OCI-LY7 (cell line): ENCODE results near the gene SOBP.

Experiments
- EZH2phosphoT487 ChIP-seq: fragments of 200-600 bp; sonication (generic); IDR thresholded peaks from 2 replicates; pipeline ENCODE4 v1.6.1; 2018; ENCODE audit warnings: low read depth, borderline replicate concordance, mild to moderate bottlenecking, mixed run types, antibody characterized with exemption, low read length, moderate library complexity, mixed read lengths
- TF ChIP-seq, protein P1 (sequence below): fragments of 200-600 bp; sonication (generic); conservative IDR thresholded peaks from 2 replicates; pipeline ENCODE4 v1.5.1; 2014; ENCODE audit warnings: mild to moderate bottlenecking, antibody characterized with exemption, low read length, moderate library complexity, mixed read lengths

DNA sequence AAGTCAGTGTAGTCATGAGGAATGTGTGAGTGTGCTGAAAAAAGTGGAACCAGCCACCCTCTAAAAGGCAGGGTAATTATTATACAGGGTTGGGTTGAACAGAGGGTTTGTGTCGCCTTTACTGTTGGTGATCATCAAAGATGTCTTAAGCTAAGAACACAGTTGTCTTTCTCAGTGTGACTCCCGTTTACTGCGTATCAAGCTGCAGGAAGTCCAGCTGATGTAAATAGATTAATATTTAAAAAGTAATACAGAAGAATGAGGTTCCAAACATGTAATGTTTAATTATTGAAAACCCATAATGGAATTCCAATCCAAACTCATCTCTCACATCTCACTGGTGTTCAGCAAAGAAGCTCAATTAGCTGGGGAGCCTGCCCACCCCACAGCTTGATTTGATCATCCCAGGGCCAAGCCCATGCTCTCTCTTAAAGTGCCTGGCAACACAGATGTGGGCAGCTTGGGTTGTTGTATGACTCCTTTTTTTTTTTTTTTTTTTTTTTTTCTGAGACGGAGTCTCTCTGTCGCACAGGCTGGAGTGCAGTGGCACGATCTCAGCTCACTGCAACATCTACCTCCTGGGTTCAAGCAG, 127.5 kb downstream of the SOBP start:
- TF ChIP-seq, protein P1, sequence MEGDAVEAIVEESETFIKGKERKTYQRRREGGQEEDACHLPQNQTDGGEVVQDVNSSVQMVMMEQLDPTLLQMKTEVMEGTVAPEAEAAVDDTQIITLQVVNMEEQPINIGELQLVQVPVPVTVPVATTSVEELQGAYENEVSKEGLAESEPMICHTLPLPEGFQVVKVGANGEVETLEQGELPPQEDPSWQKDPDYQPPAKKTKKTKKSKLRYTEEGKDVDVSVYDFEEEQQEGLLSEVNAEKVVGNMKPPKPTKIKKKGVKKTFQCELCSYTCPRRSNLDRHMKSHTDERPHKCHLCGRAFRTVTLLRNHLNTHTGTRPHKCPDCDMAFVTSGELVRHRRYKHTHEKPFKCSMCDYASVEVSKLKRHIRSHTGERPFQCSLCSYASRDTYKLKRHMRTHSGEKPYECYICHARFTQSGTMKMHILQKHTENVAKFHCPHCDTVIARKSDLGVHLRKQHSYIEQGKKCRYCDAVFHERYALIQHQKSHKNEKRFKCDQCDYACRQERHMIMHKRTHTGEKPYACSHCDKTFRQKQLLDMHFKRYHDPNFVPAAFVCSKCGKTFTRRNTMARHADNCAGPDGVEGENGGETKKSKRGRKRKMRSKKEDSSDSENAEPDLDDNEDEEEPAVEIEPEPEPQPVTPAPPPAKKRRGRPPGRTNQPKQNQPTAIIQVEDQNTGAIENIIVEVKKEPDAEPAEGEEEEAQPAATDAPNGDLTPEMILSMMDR = no peak
- no peak for TF ChIP-seq EZH2phosphoT487
